HFFc6 (cell line): ENCODE data around the gene MED13L. TPM values are rescaled to one million over a fixed set of nuclear protein-coding genes. Genes with fewer than 3 reads are reported as not detected.

ENCODE experiments used
- DNase-seq: peaks from one replicate; pipeline ENCODE4 v3.0.0-alpha.2; 2018
- H3K27ac Mint-ChIP-seq: 2 replicates; pipeline ENCODE4 v1.8.0; 2020; ENCODE audit warnings: mild to moderate bottlenecking, mixed read lengths
- H3K27me3 Mint-ChIP-seq: 2 replicates; pipeline ENCODE4 v1.8.0; 2021; ENCODE audit warnings: mild to moderate bottlenecking, moderate library complexity, mixed read lengths; ENCODE audit not compliant: insufficient read depth
- H3K36me3 Mint-ChIP-seq: 2 replicates; pipeline ENCODE4 v1.8.0; 2021; ENCODE audit warnings: low read depth, mixed read lengths
- H3K4me1 Mint-ChIP-seq: 2 replicates; pipeline ENCODE4 v1.8.0; 2020; ENCODE audit warnings: low read depth, mixed read lengths
- H3K4me3 Mint-ChIP-seq: 2 replicates; pipeline ENCODE4 v1.8.0; 2020; ENCODE audit warnings: mild to moderate bottlenecking, moderate library complexity, mixed read lengths
- H3K9me3 Mint-ChIP-seq: 2 replicates; pipeline ENCODE4 v1.8.0; 2020; ENCODE audit warnings: mild to moderate bottlenecking, mixed read lengths
- CTCF ChIP-seq: fragments of 200-600 bp; sonication (generic); IDR thresholded peaks from 2 replicates; pipeline ENCODE4 v1.5.0; 2021; ENCODE audit warnings: antibody characterized with exemption, mild to moderate bottlenecking
- total RNA-seq, 6 experiments: library from RNA; stranded (reverse); fragmentation: NEBNext Ultra II Directional; extraction: Animal tissue kit (Norgen Biotek cat#: 25700); gene quantifications; 2 replicates in 1 of 6; 3 replicates in 5 of 6; pipeline ENCODE4 v1.2.3, GENCODE V29; 2021

Gene MED13L
- total RNA-seq, 6 experiments from 2014 or later: 74.5 to 84.2 (median 77.7) TPM

GRCh38 chr12:115944392-115944742 is 333.1 kb downstream of the MED13L start:
- Mint-ChIP-seq H3K4me1 (peaks cover 6% of the 10 kb centered on the region), H3K4me3 (no peak overlapping the region), H3K27me3 (peaks cover 11% of the 10 kb centered on the region), H3K27ac (no peak overlapping the region), H3K9me3 (peaks cover under 1% of the 10 kb centered on the region; the same call in 1 of the 2 replicates), H3K36me3 (no peaks in the 10 kb centered on the region)
- TF ChIP-seq CTCF: no peak
- no peak for DNase-seq

- no peak for TF ChIP-seq CTCF
- no peak overlapping the region for H3K27ac Mint-ChIP-seq
- H3K4me3 Mint-ChIP-seq: no peak overlapping the region
- peaks cover 6% of the 10 kb centered on the region for H3K4me1 Mint-ChIP-seq
- peaks cover 6% of the 10 kb centered on the region for H3K9me3 Mint-ChIP-seq
- H3K36me3 Mint-ChIP-seq: 0 out of 2 replicates have a peak, but pooled peaks cover 4% of the 10 kb centered on the region
- H3K27me3 Mint-ChIP-seq: peaks cover 8% of the 10 kb centered on the region
- DNase-seq: no peak
Observed at GRCh38 chr12:115943630-115944391, 333.7 kb downstream of the MED13L start.

GRCh38 chr12:115943310-115943629 is 334.2 kb downstream of the MED13L start:
- H3K4me1 Mint-ChIP-seq: peaks cover 6% of the 10 kb centered on the region
- peaks cover 3% of the 10 kb centered on the region; the same call in 1 of the 2 replicates for H3K27me3 Mint-ChIP-seq
- H3K4me3 Mint-ChIP-seq: no peak overlapping the region
- TF ChIP-seq CTCF: no peak
- H3K36me3 Mint-ChIP-seq: 0 out of 2 replicates have a peak, but pooled peaks cover 7% of the 10 kb centered on the region
- no peak for DNase-seq
- no peak overlapping the region for H3K27ac Mint-ChIP-seq
- H3K9me3 Mint-ChIP-seq: peaks cover 9% of the 10 kb centered on the region

- H3K4me1 Mint-ChIP-seq: peaks cover 6% of the 10 kb centered on the region
- no peak for DNase-seq
- H3K9me3 Mint-ChIP-seq: peaks cover 9% of the 10 kb centered on the region
- H3K27me3 Mint-ChIP-seq: peaks cover 3% of the 10 kb centered on the region
- H3K4me3 Mint-ChIP-seq: no peak overlapping the region
- TF ChIP-seq CTCF: no peak
- H3K27ac Mint-ChIP-seq: no peak overlapping the region
- H3K36me3 Mint-ChIP-seq: 0 out of 2 replicates have a peak, but pooled peaks cover 7% of the 10 kb centered on the region
Observed at GRCh38 chr12:115942346-115942745, 335.1 kb downstream of the MED13L start.

GRCh38 chr12:115941362-115941761 is 336.1 kb downstream of the MED13L start:
- Mint-ChIP-seq H3K4me3 (no peak overlapping the region), H3K27ac (no peak overlapping the region), H3K9me3 (peaks cover 9% of the 10 kb centered on the region), H3K4me1 (peaks cover 6% of the 10 kb centered on the region), H3K36me3 (0 out of 2 replicates have a peak, but pooled peaks cover 7% of the 10 kb centered on the region), H3K27me3 (no peaks in the 10 kb centered on the region; the same call in none of the 2 replicates)
- no peak for TF ChIP-seq CTCF
- DNase-seq: no peak
